IPS-15b (cell line): ENCODE data around the gene NTRK3.

ENCODE experiments used
- H3K27me3 ChIP-seq: one replicate; pipeline ENCODE4 v1.6.1; 2013; ENCODE audit warnings: low read length; ENCODE audit not compliant: control insufficient read depth, insufficient read depth
- H3K36me3 ChIP-seq: one replicate; pipeline ENCODE4 v1.6.1; 2013; ENCODE audit warnings: low read length; ENCODE audit not compliant: control insufficient read depth, insufficient read depth
- H3K4me1 ChIP-seq: one replicate; pipeline ENCODE4 v1.6.1; 2013; ENCODE audit warnings: mild to moderate bottlenecking, low read length; ENCODE audit not compliant: control insufficient read depth, insufficient read depth
- H3K4me3 ChIP-seq: one replicate; pipeline ENCODE4 v1.5.1; 2013; ENCODE audit warnings: low read depth, low read length
- H3K9ac ChIP-seq: one replicate; pipeline ENCODE4 v1.6.1; 2013; ENCODE audit warnings: low read depth, mild to moderate bottlenecking, low read length
- H3K9me3 ChIP-seq: one replicate; pipeline ENCODE4 v1.6.1; 2013; ENCODE audit warnings: mild to moderate bottlenecking, low read length; ENCODE audit not compliant: control insufficient read depth, insufficient read depth

NTRK3 gene

DNA sequence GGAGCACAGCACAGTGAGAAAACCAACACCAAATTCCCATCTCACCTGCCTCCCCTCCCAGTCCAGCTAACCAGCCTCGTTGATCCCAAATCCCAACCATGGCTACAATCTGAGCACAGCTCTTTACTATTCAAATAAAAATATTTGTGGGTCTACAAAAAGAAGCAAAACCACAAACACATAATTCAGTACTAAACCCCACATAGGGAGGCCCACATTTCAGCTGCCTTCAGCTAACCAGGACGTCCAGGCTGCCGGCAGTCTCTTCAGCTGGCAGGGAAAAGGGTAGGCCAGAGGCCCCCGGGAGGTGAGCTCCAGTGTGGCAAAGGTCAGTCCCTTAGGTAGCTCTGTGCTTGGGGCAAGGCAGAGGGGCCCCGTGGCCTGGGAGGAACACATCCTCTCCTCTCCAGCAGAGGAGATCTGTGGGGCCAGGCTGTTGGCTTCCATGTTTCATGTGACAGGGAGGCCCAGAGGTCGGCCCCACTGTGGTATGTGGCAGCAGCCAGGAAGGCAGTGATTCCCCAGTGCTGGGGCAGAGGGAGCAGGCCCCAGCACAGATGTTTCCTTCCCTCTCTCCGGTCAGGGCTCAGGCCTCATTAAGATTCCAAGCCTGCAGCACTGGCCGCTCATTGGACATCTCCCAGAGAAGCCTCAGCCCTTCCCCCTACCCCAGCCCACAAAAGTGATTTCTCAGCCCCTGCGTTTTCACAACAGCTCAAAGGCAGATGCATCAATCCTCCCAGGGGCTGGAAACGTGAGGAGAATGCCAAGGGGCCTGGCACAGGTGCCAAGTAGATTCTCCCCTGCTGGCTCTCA is 381.4 kb downstream of the NTRK3 start:
- Histone ChIP-seq H3K4me3 (no peak overlapping the region), H3K9me3 (no peaks in the 10 kb centered on the region), H3K4me1 (no peaks in the 10 kb centered on the region), H3K36me3 (no peaks in the 10 kb centered on the region), H3K27me3 (no peaks in the 10 kb centered on the region), H3K9ac (no peak overlapping the region)

DNA sequence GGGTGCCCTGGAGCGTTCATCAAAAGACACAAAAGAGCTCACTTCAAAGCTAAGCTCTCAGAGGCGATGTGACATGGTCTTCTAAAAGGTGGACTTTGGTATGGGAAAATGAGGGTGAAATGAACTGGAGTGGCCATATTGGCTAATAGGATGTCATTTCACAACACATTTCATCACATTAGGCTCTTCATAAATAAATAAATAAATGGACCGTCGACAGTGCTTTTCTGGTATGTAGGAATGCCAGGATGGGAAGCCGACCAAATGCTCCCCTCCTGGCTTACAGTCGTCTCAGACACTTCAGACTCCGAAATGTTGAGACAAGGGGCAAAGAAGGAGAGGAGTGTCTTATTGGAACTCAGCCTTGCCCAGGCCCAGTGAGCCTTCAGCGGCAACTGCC is 383.0 kb downstream of the NTRK3 start:
- Histone ChIP-seq H3K4me1 (no peaks in the 10 kb centered on the region), H3K9me3 (no peaks in the 10 kb centered on the region), H3K36me3 (no peaks in the 10 kb centered on the region), H3K9ac (no peak overlapping the region), H3K27me3 (no peaks in the 10 kb centered on the region), H3K4me3 (no peak overlapping the region)

DNA sequence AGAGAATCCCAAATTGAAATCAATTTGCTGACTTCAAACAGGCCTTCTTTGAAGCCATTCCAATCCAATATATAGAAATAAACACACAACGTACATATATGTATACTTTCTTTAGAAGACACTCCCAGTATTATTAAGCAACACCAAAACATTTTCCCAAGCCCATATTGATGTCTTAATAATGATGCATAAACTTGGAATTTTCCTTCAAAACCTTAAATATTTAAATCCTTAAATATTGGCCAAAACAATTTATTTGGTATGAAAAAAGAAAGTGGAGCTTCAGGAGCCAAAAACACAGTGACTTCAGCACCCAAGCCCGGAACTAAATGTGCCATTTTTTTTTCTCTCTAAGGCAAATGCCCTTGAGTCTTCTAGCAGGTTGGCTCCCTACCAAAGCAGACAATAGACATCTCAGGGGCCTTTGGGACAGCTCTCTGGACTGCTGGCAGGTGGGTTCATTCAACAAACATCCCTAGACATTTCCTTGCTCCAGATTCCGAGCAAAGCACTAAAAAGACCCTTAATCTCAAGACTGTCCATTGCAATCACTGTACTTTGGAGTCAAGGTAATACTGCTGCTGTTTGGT is 384.7 kb downstream of the NTRK3 start:
- no peaks in the 10 kb centered on the region for H3K36me3 ChIP-seq
- no peak overlapping the region for H3K4me3 ChIP-seq
- H3K9me3 ChIP-seq: no peaks in the 10 kb centered on the region
- no peaks in the 10 kb centered on the region for H3K27me3 ChIP-seq
- H3K9ac ChIP-seq: no peak overlapping the region
- no peaks in the 10 kb centered on the region for H3K4me1 ChIP-seq

DNA sequence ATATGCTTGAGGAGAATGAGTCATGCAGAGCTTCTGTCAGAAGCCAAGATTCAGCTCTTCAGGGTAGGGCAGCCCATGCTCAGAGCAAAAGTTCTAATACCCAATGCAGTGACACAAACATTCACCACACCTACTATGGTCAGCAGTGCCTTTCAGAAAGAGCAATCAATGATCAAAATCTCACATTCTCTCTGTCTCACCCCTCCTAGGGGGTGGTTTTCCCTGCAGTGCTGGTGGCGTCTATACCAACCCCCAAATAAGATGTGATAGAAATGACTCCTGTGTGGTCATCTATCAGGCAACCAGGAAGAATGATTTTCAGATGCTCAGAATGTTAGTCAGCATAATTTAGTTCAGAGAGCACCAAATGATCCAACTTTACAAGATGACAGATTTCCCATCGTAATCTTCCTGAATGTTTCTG is 385.3 kb downstream of the NTRK3 start:
- Histone ChIP-seq H3K9ac (no peak overlapping the region), H3K27me3 (no peaks in the 10 kb centered on the region), H3K36me3 (no peaks in the 10 kb centered on the region), H3K4me1 (no peaks in the 10 kb centered on the region), H3K4me3 (no peak overlapping the region), H3K9me3 (no peaks in the 10 kb centered on the region)

DNA sequence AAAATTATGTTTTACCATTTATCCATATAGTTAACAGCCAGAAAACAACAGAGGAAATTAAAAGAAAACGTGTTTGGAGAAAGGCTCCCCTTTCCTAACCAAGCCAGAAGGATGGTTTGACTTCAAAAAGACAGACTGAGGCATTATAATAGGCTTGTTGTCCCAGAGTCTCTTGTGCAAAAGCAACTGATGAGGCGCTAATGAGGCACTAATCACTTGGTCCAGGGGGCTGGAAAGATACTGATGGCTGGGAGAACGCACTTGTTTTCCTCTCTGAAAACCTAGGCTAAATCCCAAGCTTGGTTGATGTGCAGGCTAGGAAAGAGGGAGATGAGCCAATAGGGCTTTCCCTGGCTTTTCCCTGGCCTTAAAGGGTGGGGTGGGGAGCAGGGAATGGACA is 389.6 kb downstream of the NTRK3 start:
- Histone ChIP-seq H3K4me1 (no peaks in the 10 kb centered on the region), H3K36me3 (no peaks in the 10 kb centered on the region), H3K9me3 (no peaks in the 10 kb centered on the region), H3K4me3 (no peak overlapping the region), H3K9ac (no peak overlapping the region), H3K27me3 (no peaks in the 10 kb centered on the region)

DNA sequence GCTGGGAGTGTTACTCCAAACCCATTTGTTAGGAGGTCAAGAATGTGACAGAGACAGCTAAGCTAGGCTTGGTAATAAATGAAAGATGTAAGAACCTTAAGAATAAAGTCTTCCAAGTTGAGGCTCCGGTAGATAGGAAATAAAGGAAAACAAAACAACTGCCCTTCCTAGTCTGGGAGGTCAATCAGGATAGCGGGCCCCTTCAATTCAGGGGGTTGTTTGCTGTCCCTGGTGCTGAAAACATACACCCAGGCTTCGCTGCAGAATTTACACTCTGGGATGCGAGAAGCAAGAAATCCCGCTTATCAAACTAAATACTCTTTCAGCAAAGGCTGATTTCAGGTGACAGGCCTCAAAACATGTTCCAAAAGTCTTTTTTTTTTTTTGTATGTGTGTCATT is 393.4 kb downstream of the NTRK3 start:
- no peaks in the 10 kb centered on the region for H3K9me3 ChIP-seq
- no peaks in the 10 kb centered on the region for H3K27me3 ChIP-seq
- no peak overlapping the region for H3K4me3 ChIP-seq
- H3K36me3 ChIP-seq: no peaks in the 10 kb centered on the region
- H3K9ac ChIP-seq: no peak overlapping the region
- no peaks in the 10 kb centered on the region for H3K4me1 ChIP-seq

DNA sequence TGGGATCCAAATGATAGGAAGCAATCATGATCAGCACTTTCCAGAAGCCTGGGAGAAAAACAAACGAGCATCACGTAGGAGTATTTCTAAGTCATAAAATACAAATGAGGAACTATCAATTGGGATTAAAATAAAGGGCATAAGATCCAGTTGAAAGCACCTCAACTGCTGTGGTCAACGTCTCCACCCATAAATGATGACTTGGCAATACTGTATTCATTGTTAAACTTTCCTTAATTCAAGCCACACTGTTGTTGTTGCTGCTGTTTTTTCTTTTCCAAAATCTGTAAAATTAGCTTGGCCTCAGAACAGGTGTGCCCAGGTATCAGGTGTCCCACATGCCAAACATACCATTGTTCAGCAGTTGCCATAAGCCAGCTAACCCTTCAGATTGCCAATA is 395.8 kb downstream of the NTRK3 start:
- Histone ChIP-seq H3K36me3 (no peaks in the 10 kb centered on the region), H3K4me3 (no peak overlapping the region), H3K9me3 (no peaks in the 10 kb centered on the region), H3K4me1 (no peaks in the 10 kb centered on the region), H3K9ac (no peak overlapping the region), H3K27me3 (no peaks in the 10 kb centered on the region)

DNA sequence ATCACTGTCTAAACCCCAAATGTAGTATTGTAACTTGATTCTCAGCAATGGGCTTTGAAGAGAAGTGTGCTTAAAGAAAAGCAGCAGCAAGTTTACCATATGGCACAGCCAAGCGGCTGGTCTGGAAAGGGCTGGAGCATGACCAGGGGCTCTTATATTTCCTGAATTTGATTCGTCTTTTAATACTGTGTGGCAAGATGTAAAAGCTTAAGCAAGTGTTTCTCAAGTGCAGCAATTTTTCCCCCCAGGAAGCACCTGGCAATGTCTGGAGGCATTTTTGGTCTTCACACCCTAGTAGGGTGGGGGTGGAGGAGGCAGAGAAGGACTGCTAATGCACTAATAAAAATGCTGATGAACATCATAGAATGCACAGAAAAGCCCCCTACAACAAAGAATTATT is 397.9 kb downstream of the NTRK3 start:
- Histone ChIP-seq H3K9me3 (no peaks in the 10 kb centered on the region), H3K36me3 (no peaks in the 10 kb centered on the region), H3K9ac (no peak overlapping the region), H3K4me1 (no peaks in the 10 kb centered on the region), H3K4me3 (no peak overlapping the region), H3K27me3 (no peaks in the 10 kb centered on the region)

DNA sequence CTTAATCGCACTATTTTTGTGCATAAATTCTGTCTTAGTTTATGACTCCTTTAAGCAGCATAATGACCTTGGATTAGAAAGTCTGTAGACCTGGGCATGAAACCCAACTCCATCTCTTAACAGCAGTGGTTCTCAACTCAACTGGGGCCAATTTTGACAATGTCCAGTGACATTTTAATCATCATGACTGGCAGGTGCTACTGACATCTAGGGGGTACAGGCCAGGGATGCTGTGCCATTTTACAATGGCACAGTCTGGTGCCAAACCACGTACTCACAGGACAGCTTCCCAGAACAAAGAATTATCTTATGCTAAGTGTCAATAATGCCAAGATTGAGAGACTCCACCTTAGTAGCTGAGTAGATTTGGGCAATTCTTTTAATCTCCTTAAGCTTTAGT is 405.0 kb downstream of the NTRK3 start:
- Histone ChIP-seq H3K9ac (no peak overlapping the region), H3K4me1 (no peaks in the 10 kb centered on the region), H3K9me3 (no peaks in the 10 kb centered on the region), H3K27me3 (no peaks in the 10 kb centered on the region), H3K4me3 (no peak overlapping the region), H3K36me3 (no peaks in the 10 kb centered on the region)

DNA sequence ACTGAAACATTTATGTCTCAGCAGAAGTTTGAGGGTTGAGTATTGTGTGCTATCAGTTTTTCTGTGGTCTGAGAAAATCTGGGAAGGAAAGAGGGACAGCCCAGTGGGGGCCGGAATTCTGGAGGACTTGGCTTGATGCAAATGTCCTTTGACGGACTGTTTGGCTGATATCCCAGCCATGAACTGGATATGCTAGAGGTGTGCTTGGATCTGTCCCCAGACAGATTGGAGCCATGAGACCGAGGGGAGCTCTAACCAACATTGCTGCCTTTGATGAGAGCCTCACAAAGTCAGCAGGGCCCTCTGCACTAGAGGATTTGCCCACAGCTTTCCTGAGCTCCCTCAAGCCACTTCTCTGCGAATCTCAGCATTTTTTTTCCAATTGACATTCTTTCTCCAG is 405.6 kb downstream of the NTRK3 start:
- no peaks in the 10 kb centered on the region for H3K4me1 ChIP-seq
- H3K9ac ChIP-seq: no peak overlapping the region
- H3K36me3 ChIP-seq: no peaks in the 10 kb centered on the region
- no peak overlapping the region for H3K4me3 ChIP-seq
- no peaks in the 10 kb centered on the region for H3K9me3 ChIP-seq
- H3K27me3 ChIP-seq: no peaks in the 10 kb centered on the region

DNA sequence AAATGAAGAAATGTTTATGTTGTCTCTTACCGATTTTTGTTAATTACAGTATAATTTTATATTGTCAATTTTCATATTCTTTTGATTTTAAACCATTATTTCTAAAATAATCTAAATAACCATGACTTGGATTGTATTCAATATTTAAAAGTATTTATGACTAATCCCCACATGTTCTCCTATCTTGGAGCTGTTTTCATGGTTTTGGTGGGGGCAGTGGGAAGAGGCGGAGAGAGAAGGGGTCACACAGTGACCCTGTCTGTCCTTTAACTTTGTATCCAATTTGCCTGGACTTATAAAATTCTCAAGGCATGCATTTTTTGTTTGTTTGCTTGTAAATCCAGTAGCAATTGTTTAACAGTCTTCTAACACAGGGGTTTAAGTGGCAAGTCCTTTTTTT is 407.4 kb downstream of the NTRK3 start:
- Histone ChIP-seq H3K4me1 (no peaks in the 10 kb centered on the region), H3K9ac (no peak overlapping the region), H3K9me3 (no peaks in the 10 kb centered on the region), H3K36me3 (no peaks in the 10 kb centered on the region), H3K27me3 (no peaks in the 10 kb centered on the region), H3K4me3 (no peak overlapping the region)

DNA sequence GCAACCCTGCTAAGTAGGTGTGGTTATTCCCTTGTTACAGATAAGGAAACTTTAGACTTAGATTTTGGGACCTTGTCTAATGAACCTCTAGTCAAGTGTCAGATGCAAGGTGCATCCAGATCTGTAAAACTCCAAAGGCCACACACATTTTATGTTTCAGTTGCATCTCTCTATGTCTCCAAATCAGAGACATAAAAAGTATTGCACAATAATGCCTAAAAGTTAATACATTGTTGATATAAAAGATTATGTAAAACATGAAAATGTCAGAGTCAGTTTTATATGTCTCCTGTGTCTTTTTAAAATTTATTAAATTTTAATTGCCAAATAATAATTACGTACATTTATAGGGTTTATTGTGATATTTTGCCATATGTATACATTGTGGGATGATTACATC is 408.5 kb downstream of the NTRK3 start:
- Histone ChIP-seq H3K36me3 (no peaks in the 10 kb centered on the region), H3K4me3 (no peak overlapping the region), H3K4me1 (no peaks in the 10 kb centered on the region), H3K27me3 (no peaks in the 10 kb centered on the region), H3K9me3 (no peaks in the 10 kb centered on the region), H3K9ac (no peak overlapping the region)
